Measurements from ENCODE around the gene DOK7. TPM values are rescaled to one million over a fixed set of nuclear protein-coding genes. Genes with fewer than 3 reads are reported as not detected.

Gene DOK7
- total RNA-seq, 2 donors from 2014 or later, result 0.80 to 1.5 TPM

GRCh38 chr4:3523146-3523627 is 60.1 kb downstream of the DOK7 start:
- no peak overlapping the region for H3K27ac ChIP-seq
- H3K36me3 ChIP-seq, result peaks cover 17% of the 10 kb centered on the region
- H3K9me3 ChIP-seq, result no peaks in the 10 kb centered on the region
- H3K4me1 ChIP-seq, result no peaks in the 10 kb centered on the region
- no peak for TF ChIP-seq CTCF (IDR thresholded peaks at IDR 0.05)
- intact Hi-C loops (cut with DNase I), result no loop called here
- H3K4me3 ChIP-seq, result no peak overlapping the region
- H3K9ac ChIP-seq (ENCODE audit: low read depth in 2 of 2, low read length in 2 of 2), result no peak overlapping the region
- no peaks in the 10 kb centered on the region for H3K27me3 ChIP-seq
- no peak for DNase-seq

- TF ChIP-seq CTCF (IDR thresholded peaks at IDR 0.05), result no peak
- no peak overlapping the region for H3K4me3 ChIP-seq
- H3K27ac ChIP-seq, result no peak overlapping the region
- no peak overlapping the region for H3K9ac ChIP-seq (ENCODE audit: low read depth in 2 of 2, low read length in 2 of 2)
- no peaks in the 10 kb centered on the region for H3K9me3 ChIP-seq
- H3K36me3 ChIP-seq, result peaks cover 16% of the 10 kb centered on the region
- no peaks in the 10 kb centered on the region for H3K27me3 ChIP-seq
- DNase-seq, result no peak
- H3K4me1 ChIP-seq, result no peaks in the 10 kb centered on the region
- intact Hi-C loops (cut with DNase I), result no loop called here
Measured at GRCh38 chr4:3523628-3524221, 60.6 kb downstream of the DOK7 start.

GRCh38 chr4:3524349-3524748 is 61.2 kb downstream of the DOK7 start:
- Histone ChIP-seq H3K9ac (ENCODE audit: low read depth in 2 of 2, low read length in 2 of 2) (no peak overlapping the region), H3K4me3 (no peak overlapping the region), H3K9me3 (no peaks in the 10 kb centered on the region), H3K27me3 (no peaks in the 10 kb centered on the region), H3K36me3 (peaks cover 16% of the 10 kb centered on the region), H3K4me1 (no peaks in the 10 kb centered on the region), H3K27ac (no peak overlapping the region)
- DNase-seq, result no peak
- no peak for TF ChIP-seq CTCF (IDR thresholded peaks at IDR 0.05)
- intact Hi-C loops (cut with DNase I), result no loop called here

GRCh38 chr4:3524920-3525319 is 61.8 kb downstream of the DOK7 start:
- Histone ChIP-seq H3K27ac (no peak overlapping the region), H3K4me1 (no peaks in the 10 kb centered on the region), H3K9ac (ENCODE audit: low read depth in 2 of 2, low read length in 2 of 2) (no peak overlapping the region), H3K36me3 (peaks cover 16% of the 10 kb centered on the region), H3K9me3 (no peaks in the 10 kb centered on the region), H3K27me3 (no peaks in the 10 kb centered on the region), H3K4me3 (no peak overlapping the region)
- no peak for TF ChIP-seq CTCF (IDR thresholded peaks at IDR 0.05)
- DNase-seq, result no peak
- intact Hi-C loops (cut with DNase I), result no loop called here

GRCh38 chr4:3525532-3526430 is 62.7 kb downstream of the DOK7 start:
- Histone ChIP-seq H3K4me1 (peaks cover 3% of the 10 kb centered on the region), H3K36me3 (peaks cover 10% of the 10 kb centered on the region), H3K4me3 (no peak overlapping the region), H3K27ac (no peak overlapping the region), H3K9ac (ENCODE audit: low read depth in 2 of 2, low read length in 2 of 2) (no peak overlapping the region), H3K27me3 (no peaks in the 10 kb centered on the region), H3K9me3 (no peaks in the 10 kb centered on the region)
- intact Hi-C loops (cut with DNase I), result no loop called here
- no peak for DNase-seq
- no peak for TF ChIP-seq CTCF (IDR thresholded peaks at IDR 0.05)
